ENCODE measurements around the gene DGAT2L6.

DGAT2L6 gene, protein sequence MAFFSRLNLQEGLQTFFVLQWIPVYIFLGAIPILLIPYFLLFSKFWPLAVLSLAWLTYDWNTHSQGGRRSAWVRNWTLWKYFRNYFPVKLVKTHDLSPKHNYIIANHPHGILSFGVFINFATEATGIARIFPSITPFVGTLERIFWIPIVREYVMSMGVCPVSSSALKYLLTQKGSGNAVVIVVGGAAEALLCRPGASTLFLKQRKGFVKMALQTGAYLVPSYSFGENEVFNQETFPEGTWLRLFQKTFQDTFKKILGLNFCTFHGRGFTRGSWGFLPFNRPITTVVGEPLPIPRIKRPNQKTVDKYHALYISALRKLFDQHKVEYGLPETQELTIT

DNA sequence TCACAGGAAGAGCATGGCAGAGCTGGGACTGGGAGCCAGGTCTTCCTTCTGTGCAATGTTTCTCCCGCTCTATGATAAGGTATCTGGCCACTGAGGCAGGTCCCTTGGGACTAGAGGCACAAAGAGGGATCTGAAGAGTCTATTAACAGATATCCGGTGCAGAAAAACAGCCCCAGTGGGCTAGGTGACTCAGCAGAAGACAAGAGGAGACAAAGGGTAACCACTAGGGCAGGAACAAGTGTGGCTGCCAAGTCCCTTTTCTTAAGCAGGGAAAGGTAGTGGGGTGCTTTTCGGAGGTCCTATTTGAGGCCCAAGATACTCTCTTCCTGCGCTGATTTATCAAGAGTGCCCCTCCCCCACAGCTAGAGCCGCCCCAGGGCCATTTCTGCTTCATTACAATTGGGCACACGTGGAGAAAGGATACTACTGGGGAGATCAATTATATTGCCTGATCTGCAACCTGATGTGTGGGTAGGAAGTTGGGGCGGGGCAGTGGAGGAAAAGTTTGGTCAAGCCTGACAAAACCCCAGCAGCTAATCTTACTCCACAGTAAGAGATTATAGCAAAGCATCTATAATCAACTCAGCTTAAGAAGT, at the start of gene DGAT2L6:
TSS of gene DGAT2L6 (plus strand) at position 546 of the 596 bp plus-strand sequence. CDS start 100 bp downstream, outside the sequence.
- no peak for DNase-seq
- Mint-ChIP-seq H3K36me3 (ENCODE audit: low read depth) (no peaks in the 10 kb centered on the region), H3K27me3 (peaks cover 47% of the 10 kb centered on the region), H3K4me3 (no peak within 1 kb of the TSS), H3K9me3 (no peaks in the 10 kb centered on the region), H3K27ac (no peak within 1 kb of the TSS), H3K4me1 (ENCODE audit: low read depth) (peaks cover 17% of the 10 kb centered on the region)

DNA sequence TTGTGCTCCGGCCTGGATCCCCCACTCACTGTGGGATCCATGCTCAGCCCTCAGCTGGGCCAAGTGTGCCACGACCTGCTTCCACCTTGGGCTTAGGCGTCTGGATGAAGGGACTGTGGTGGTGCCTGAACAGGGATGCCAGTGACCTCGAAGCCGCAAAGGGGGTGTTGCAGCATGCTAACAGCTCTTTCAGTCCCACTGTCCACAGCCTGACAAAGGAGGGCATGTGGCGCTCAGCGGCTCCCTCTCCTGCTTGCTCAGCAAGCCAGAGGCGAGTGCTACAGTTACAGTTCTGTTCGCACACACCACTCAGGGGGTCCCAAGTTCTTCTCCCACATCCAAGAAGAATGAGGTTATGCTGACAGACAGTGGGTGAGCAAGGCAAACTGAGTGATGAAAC, 49.2 kb upstream of the DGAT2L6 start:
- no peak for DNase-seq
- Mint-ChIP-seq H3K4me3 (no peak overlapping the region), H3K27ac (no peak overlapping the region), H3K27me3 (peaks cover 24% of the 10 kb centered on the region), H3K9me3 (no peaks in the 10 kb centered on the region), H3K4me1 (ENCODE audit: low read depth) (peaks cover 10% of the 10 kb centered on the region), H3K36me3 (ENCODE audit: low read depth) (no peaks in the 10 kb centered on the region)

DNA sequence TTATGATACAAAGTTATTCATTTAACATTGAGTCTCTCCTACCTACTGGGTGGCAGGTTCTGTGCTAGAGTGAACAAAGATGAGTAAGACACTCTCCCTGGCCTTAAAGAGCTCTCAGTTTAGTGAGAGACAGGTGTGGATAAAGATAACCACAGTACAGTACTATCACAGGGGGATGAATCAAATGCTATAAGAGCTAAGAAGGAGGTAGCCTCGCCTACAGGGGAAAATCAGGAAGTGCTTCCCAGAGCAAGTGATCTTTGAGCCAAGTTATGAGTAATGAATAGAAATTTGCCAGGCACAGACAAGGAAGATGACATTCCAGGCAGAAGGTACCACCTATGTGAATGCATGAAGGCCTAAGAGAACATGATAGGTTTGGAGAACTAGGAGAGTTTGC, 47.5 kb upstream of the DGAT2L6 start:
- H3K27ac Mint-ChIP-seq, result no peak overlapping the region
- no peak for DNase-seq

GRCh38 chrX:70132224-70132623, 45.1 kb upstream of the DGAT2L6 start:
- DNase-seq, result no peak
- H3K4me1 Mint-ChIP-seq (ENCODE audit: low read depth), result peaks cover 27% of the 10 kb centered on the region
- peaks cover 25% of the 10 kb centered on the region for H3K36me3 Mint-ChIP-seq (ENCODE audit: low read depth)
- H3K4me3 Mint-ChIP-seq, result no peak overlapping the region
- no peak overlapping the region for H3K27ac Mint-ChIP-seq
- peaks cover 28% of the 10 kb centered on the region for H3K27me3 Mint-ChIP-seq
- no peaks in the 10 kb centered on the region for H3K9me3 Mint-ChIP-seq

More for the DNA sequence above, 47.5 kb upstream of the DGAT2L6 start:
- H3K4me1 Mint-ChIP-seq (ENCODE audit: low read depth), result peaks cover 11% of the 10 kb centered on the region
- peaks cover 21% of the 10 kb centered on the region for H3K27me3 Mint-ChIP-seq
- no peak overlapping the region for H3K4me3 Mint-ChIP-seq
- H3K9me3 Mint-ChIP-seq, result no peaks in the 10 kb centered on the region
- H3K36me3 Mint-ChIP-seq (ENCODE audit: low read depth), result peaks cover 7% of the 10 kb centered on the region

DNA sequence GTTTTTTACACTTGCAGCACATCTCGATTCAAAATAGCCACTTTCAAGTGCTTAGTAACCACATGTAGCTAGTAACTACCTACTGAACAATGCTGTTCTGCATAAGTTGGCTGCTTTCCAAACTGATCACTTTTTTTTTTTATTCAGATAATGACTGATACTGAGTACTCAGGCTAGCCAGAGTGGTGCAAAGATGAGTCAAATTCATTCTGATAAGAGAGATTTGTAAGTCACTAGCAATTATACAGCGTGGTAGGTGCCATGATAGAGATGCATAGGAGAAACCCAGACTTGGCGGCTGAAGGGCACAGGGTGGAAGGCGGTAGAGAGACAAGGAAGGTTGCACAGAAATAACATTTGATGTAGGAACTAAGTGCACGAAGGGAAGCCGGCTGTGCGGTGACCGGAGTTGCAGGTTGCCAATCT, 44.4 kb upstream of the DGAT2L6 start:
- peaks cover 29% of the 10 kb centered on the region for H3K36me3 Mint-ChIP-seq (ENCODE audit: low read depth)
- peaks cover 28% of the 10 kb centered on the region for H3K27me3 Mint-ChIP-seq
- H3K4me1 Mint-ChIP-seq (ENCODE audit: low read depth), result peaks cover 29% of the 10 kb centered on the region
- peak overlapping the region; percentile 97 for H3K4me3 Mint-ChIP-seq
- peak overlapping the region; percentile 97 for H3K27ac Mint-ChIP-seq
- no peak for DNase-seq
- H3K9me3 Mint-ChIP-seq, result no peaks in the 10 kb centered on the region

- peak within 1 kb of the TSS; percentile 97 for H3K4me3 Mint-ChIP-seq
- no peaks in the 10 kb centered on the region for H3K9me3 Mint-ChIP-seq
- peak within 1 kb of the TSS; percentile 97 for H3K27ac Mint-ChIP-seq
- DNase-seq, result peak; percentile 74
- peaks cover 26% of the 10 kb centered on the region for H3K27me3 Mint-ChIP-seq
- H3K4me1 Mint-ChIP-seq (ENCODE audit: low read depth), result peaks cover 29% of the 10 kb centered on the region
- H3K36me3 Mint-ChIP-seq (ENCODE audit: low read depth), result peaks cover 29% of the 10 kb centered on the region
These were observed 43.8 kb upstream of the DGAT2L6 start, which contains the start of gene IGBP1 for GRCh38 chrX:70133303-70134115. IGBP1 (plus strand) TSS chrX:70133447; CDS start chrX:70133948, 501 bp downstream.

DNA sequence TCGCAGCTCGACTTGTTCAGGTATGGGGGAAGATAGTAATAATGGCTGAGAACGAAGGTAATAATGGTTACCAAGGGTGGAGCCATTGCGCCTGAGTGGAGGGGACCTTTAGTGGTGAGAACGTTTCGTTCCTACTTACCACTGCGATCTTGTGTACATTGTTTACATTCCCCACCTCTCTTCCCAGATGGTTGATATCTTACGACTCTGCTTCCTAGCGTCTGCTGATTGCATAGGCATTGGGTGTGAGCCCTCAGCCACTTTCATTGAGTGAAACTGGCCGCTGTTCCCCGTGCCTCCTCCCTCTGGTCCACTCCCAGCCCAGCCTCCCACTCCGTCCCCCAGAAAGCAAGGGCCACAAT, 43.2 kb upstream of the DGAT2L6 start:
- Mint-ChIP-seq H3K9me3 (no peaks in the 10 kb centered on the region), H3K4me3 (peak overlapping the region; percentile 97), H3K27me3 (peaks cover 23% of the 10 kb centered on the region), H3K4me1 (ENCODE audit: low read depth) (peaks cover 29% of the 10 kb centered on the region), H3K36me3 (ENCODE audit: low read depth) (peaks cover 29% of the 10 kb centered on the region), H3K27ac (peak overlapping the region; percentile 97)
- DNase-seq, result no peak

- Mint-ChIP-seq H3K36me3 (ENCODE audit: low read depth) (peaks cover 53% of the 10 kb centered on the region), H3K9me3 (no peaks in the 10 kb centered on the region), H3K4me1 (ENCODE audit: low read depth) (peaks cover 19% of the 10 kb centered on the region), H3K27ac (no peak overlapping the region), H3K4me3 (no peak overlapping the region), H3K27me3 (peaks cover 19% of the 10 kb centered on the region)
- DNase-seq, result no peak
These were observed 38.7 kb upstream of the DGAT2L6 start for GRCh38 chrX:70138622-70139021.

DNA sequence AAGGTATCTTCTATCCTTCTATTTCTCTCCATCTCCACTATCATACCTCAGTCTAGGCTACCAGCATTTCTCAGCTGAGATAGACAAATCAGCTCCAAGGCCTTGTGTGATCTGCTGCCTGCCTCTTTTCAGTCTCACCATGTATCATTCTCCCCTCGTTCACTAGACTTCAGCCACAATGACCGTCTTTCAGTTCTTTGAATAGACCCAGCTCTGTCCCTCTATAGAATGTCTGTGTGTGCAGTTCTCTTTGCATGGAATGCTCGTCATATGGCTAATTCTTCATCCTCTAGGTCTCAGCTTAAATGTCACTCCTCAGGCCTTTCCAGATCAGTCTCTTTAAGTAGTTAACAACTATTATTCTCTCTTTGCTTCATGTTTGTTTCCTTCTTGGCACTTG, 37.5 kb upstream of the DGAT2L6 start:
- H3K9me3 Mint-ChIP-seq, result no peaks in the 10 kb centered on the region
- H3K4me1 Mint-ChIP-seq (ENCODE audit: low read depth), result peaks cover 19% of the 10 kb centered on the region
- DNase-seq, result no peak
- peaks cover 19% of the 10 kb centered on the region for H3K27me3 Mint-ChIP-seq
- peaks cover 46% of the 10 kb centered on the region for H3K36me3 Mint-ChIP-seq (ENCODE audit: low read depth)
- no peak overlapping the region for H3K27ac Mint-ChIP-seq
- H3K4me3 Mint-ChIP-seq, result no peak overlapping the region

DNA sequence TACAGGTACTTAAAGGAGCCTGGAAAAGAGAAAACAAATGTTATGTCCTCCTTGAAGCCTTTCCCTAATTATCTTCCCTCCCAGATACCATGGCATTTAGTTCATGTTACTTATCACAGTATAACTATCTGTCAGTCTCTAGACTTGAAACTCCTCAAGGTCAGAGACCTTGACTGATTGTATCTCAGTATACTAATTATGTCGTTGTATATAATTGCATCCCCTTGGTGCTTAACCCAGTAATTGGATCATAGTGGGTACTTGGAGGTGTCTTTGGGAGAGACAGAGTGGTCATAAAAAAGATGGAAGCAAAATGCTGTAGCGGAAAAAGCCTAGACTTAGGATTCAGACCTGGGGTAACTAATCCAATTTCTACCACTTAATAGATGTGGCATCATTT, 35.9 kb upstream of the DGAT2L6 start:
- Mint-ChIP-seq H3K4me1 (ENCODE audit: low read depth) (peaks cover 7% of the 10 kb centered on the region), H3K27me3 (peaks cover 11% of the 10 kb centered on the region), H3K4me3 (no peak overlapping the region), H3K36me3 (ENCODE audit: low read depth) (peaks cover 38% of the 10 kb centered on the region), H3K27ac (no peak overlapping the region), H3K9me3 (no peaks in the 10 kb centered on the region)
- DNase-seq, result no peak

GRCh38 chrX:70166601-70167590, 10.4 kb upstream of the DGAT2L6 start:
- Mint-ChIP-seq H3K27me3 (peaks cover 42% of the 10 kb centered on the region), H3K4me1 (ENCODE audit: low read depth) (peaks cover 16% of the 10 kb centered on the region), H3K9me3 (no peaks in the 10 kb centered on the region), H3K36me3 (ENCODE audit: low read depth) (peaks cover 33% of the 10 kb centered on the region), H3K27ac (peak overlapping the region; percentile 86), H3K4me3 (no peak overlapping the region)
- DNase-seq, result no peak

DNA sequence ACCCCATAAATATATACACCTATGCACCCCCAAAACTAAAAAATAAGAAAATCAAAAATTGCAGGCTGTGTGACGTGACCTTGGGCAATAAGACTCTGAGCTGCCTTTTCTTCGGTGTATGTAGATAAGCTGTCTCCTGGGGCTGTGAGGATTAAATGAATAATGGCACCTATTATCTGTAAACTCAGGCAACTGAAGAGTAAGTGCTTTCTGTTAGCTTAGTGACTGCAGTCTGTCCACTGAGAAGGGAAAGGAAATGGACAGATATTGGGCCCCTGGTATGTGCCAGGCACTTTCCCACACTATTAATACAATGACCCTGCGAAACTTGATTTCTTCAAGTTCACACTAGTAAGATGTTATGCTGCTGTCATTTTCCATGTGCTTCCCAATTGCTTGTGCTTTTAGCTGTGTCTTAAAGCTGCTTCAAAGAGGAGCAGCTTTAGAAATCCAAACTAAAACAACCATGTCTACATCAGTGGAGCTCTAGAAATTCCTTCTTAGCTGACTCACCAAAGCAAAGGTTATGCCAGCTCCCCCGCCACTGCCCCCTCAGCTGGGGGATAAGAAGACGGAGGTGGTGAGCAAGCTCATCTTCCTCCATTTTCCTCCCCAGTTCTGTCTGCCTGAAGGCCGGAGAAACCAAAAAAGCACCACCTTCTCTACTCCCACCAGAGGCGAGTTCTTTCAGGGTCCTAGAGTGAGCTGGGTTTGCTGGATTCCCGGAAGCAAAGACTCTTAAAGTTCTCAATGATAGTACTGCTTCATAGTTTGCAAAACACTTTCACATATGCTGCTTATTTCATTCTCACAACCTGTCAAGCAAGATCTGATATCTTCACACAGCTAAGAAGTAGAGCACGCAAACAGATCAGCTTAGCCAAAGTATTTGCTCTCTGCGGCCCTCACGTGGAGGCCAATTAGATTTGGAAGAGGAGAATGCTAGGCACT, 8.8 kb upstream of the DGAT2L6 start:
- Mint-ChIP-seq H3K4me1 (ENCODE audit: low read depth) (peaks cover 16% of the 10 kb centered on the region), H3K4me3 (no peak overlapping the region), H3K27me3 (peaks cover 51% of the 10 kb centered on the region), H3K9me3 (no peaks in the 10 kb centered on the region), H3K27ac (no peak overlapping the region), H3K36me3 (ENCODE audit: low read depth) (peaks cover 30% of the 10 kb centered on the region)
- DNase-seq, result no peak

DNA sequence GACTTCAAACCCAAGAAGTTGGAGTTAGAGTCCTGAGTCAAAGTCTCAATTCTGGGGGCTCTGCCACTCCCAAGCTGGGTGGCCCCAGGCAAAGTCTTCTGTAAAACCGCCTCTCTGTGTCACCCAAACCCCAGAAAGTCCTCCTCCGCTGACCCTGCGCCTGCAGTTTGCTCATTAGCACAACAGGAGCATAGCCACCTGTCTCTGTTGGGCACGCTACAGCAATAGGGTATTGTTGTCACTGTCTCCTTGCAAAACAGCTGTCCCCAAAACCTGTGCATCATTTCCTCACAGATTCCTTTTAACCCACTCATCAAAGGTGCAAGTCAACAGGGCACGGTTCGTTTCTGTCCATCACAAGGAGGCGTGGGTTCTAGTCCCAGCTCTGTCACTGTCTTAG, 8.0 kb upstream of the DGAT2L6 start:
- Mint-ChIP-seq H3K4me1 (ENCODE audit: low read depth) (peaks cover 21% of the 10 kb centered on the region), H3K4me3 (no peak overlapping the region), H3K9me3 (no peaks in the 10 kb centered on the region), H3K27ac (no peak overlapping the region), H3K27me3 (peaks cover 53% of the 10 kb centered on the region), H3K36me3 (ENCODE audit: low read depth) (peaks cover 26% of the 10 kb centered on the region)
- no peak for DNase-seq

All from activated T-cell treated with anti-CD3 and anti-CD28 coated beads, Interleukin-2, amount 50 U/mL, for 24 hours (primary cell).